GM19397 (cell line): ENCODE data around the gene RFX7.

Experiments used
- ATAC-seq: cut with Tn5 transposase; IDR thresholded peaks from one replicate; pipeline ENCODE4 v1.9.1; 2021; ENCODE audit warnings: mild to moderate bottlenecking, moderate library complexity; ENCODE audit not compliant: unreplicated experiment

RFX7 gene

GRCh38 chr15:56052395-56053045 lies 191.2 kb downstream of the RFX7 start:
- no peak for ATAC-seq

DNA sequence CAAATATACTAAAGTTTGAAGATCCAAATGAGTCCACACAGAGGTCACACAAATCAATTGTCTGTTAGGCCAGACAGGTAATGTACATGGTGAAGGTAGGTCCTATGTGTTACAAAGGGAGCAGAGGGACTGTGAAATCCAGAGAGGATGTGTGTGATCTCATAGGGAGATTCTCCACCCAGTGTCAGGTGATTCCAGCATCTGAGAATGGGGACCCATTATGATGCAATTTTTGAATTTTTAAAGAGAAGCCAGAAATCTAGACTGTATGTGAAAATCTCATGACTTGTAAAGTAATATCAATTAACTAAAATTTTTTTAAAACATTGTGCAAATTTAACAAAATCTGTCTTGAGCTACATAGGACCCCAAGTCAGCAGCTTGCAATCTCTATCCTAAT lies 192.0 kb downstream of the RFX7 start:
- ATAC-seq: no peak

DNA sequence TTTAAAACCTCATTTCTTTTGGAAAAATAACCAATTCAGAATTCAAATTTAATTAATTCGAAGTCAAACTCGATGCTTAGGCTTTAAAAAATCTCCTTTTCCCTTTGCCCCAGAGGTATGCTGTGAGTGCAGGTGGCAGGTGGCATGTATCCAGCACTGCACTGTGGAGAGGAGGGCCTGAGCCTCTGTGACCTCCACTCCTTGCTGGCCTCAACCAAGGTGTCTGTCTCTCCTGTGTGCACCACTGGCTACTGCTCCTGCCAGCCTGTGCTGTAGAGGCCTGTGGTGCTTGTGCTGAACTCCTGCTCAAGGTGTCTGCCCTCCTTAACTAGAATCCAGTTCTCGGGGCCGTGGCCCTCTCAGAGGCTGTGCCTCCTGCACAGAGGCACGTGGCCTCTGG lies 194.1 kb downstream of the RFX7 start:
- no peak for ATAC-seq

DNA sequence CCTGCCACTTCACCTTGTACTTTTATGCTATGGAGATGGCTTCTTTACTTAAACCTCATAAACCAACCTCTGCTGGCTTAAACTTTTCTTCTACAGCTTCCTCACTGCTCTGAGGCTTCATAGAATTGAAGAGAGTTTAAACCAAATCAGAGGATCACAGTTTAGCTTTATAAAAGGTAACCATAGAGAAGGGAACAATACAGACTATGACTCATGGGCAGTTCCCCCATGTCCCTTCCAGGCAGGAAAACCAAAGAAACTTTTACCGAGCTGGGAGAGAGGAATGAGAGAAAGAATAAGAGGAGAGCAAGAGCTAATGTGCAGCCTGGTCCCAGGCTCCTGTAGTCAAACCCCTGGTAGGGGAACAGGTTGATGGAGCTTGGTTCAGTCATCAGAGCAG lies 196.3 kb downstream of the RFX7 start:
- ATAC-seq: no peak

GRCh38 chr15:56045068-56045748 lies 198.5 kb downstream of the RFX7 start:
- no peak for ATAC-seq

DNA sequence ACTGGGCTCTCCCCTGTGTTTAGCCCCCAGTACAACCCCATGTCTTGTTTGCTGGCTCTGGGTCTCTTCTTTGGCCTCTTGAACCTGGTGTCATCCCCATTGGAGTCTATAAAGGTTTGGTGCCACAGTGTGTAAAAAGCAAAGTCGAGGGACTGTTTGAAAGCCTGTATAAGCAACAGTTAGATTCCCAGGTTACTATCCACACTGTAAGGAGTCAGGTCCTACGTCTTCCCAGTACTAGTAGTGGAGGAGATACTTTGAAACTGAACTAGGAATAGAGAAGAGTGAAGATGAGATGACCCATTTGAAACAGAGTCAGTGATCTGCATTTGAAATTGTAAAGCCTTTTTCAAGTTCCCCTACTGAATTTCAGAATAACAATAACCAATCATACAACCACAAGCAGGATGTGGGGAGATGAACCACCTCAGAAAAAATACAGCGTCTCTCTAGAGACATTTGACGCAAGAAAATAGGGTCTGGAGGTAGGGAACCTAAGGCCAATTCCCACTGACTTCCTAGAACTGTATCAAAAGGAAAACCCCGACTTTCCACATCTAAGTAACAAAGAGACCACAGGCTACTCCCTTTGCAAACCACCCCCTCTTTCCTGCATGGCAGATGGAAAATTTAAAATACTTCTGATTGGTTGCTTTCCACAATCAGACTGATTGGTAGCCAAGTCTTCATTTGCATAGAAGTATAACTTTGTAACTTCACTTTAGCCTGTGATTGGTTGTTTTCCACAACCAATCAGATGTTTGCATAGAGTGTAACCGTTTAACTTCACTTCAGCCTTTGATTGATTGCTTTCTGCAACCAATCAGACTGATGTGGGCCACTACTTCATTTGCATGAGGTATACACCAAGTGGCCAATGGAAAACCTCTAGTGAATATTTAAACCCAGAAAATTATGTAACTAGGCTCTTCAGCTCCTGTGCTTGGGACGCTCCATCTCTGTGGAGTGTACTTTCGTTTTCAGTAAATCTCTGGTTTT lies 200.4 kb downstream of the RFX7 start:
- no peak for ATAC-seq

GRCh38 chr15:56042498-56042897 lies 201.2 kb downstream of the RFX7 start:
- ATAC-seq: no peak

- ATAC-seq: no peak
These were observed 201.6 kb downstream of the RFX7 start for GRCh38 chr15:56042031-56042430.

DNA sequence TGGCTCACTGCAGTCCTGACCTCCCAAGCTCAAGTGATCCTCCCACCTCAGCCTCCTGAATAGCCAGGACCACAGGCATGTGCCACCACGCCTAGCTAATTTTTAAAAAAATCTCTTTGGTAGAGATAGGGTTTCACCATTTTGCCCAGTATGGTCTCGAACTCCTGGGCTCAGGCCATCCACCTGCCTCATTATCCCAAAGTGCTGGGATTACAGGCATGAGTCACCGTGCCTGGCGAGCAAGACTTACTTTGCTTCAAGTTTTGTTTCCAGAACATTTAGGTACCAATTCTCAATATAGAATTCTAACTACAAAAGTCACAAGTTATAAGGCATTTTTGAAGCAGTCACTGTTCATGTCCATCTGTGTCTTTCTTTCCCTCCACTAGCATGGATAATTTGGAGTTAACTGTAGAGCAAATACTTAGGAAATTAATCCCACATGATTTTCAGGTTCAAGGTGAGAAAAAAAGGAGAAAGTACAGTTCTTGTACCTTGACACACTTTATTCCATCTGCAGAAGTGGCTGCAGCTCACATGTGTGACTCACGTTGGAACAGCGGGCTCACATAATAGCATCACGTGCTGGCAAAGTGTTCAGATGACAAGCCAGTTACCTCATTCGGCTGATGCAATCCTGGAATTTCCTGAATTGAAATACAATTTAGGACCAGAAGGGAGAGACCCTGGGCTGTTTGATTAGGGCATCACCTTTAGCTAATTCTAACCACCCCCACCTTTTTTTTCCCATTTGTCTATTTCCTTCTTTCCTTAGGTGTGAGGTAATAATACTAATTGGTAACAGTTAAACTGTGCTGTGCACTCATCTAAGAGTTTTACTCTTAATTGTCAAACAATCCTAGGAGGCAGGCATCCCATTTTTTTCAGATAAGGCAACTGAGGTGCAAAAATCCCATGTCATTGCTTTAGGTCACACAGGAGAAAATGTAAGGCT lies 203.3 kb downstream of the RFX7 start:
- no peak for ATAC-seq

- ATAC-seq: no peak
These were observed 205.0 kb downstream of the RFX7 start for GRCh38 chr15:56038707-56039106.

DNA sequence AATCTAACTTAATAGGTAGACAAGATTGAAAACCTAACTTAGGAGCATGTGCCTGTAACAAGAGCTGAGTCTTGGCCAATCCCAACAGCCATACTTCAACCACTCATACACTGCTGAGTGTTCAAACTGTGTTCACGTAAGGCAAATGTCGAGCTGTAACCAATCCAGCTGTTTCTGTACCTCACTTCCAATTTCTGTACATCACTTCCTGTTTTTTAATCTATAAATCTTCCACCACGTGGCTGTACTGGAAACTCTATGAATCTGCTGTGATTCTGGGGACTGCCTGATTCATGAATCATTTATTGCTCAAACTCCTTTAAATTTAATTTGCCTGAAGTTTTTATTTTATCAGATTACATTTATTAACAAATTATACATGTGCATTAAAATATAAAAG lies 205.7 kb downstream of the RFX7 start:
- no peak for ATAC-seq
